ENCODE results near the gene SMKR1.
"Not testable (repeated sequence)": the region's sequence is repeated elsewhere in the genome, so short reads cannot be mapped to it uniquely, and the experiment has no call there.

SMKR1 gene

DNA sequence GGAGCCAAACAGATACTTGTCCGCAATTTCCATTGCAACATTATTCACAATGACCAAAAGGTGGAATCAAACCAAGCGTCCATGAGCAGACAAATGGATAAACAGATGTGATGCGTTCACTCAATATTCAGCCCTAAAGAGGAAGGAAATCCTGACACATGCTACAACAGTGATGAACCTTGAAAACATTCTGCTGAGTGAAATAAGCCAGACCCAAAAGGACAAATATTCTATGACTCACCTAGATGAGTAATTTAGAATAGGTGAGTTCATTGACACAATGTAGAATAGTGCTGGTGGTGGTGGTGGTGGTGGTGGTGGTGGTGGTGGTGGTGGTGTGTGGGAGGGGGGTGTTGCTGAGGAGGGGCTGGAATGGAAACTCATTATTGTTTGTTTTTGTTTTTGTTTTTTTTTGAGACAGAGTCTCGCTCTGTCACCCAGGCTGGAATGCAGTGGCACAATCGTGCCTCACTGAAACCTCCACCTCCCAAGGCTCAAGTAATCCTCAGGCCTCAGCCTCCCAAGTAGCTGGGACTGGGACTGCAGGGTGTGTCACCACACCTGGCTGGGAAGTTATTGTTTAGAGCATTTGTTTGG, 28.6 kb downstream of the SMKR1 start:
- DNase-seq: no peak

DNA sequence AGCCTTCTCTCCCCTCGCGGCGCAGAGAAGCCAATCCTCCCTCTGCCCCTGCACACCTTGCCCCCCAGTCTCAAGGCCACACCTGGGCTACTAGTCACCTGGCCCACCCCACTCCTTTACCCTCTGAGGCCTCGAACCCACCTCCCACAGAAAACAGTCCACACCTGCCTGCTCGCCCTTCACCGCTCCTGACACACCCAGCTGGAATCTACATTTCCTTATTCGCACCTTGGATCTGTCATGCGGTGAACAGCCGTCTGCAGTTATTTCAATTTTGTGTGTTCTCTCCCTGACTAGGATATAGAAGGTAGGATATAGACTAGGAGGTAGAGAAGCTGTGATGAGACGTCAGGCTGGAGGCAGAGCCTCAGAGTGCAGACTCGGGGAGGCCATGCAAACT, 29.4 kb downstream of the SMKR1 start:
- no peak for DNase-seq

DNA sequence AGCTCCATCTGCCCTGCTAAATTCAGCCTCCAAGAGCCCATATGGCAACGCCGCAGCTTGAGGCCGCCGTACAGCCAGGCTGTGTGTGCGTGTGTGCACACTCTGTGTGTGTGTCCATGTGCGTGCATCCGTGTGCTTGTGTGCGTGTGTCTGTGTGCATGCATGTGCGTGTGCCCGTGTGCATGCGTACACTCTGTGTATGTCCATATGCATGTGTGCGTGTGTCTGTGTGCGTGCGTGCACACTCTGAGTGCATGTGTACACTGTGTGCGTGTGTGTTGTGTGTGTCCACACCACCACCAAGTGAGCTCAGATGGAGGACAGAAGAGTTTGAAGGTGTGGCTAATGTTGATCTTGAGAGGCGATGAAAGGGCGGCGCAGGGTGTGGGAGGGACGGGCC, 30.0 kb downstream of the SMKR1 start:
- no peak for DNase-seq

DNA sequence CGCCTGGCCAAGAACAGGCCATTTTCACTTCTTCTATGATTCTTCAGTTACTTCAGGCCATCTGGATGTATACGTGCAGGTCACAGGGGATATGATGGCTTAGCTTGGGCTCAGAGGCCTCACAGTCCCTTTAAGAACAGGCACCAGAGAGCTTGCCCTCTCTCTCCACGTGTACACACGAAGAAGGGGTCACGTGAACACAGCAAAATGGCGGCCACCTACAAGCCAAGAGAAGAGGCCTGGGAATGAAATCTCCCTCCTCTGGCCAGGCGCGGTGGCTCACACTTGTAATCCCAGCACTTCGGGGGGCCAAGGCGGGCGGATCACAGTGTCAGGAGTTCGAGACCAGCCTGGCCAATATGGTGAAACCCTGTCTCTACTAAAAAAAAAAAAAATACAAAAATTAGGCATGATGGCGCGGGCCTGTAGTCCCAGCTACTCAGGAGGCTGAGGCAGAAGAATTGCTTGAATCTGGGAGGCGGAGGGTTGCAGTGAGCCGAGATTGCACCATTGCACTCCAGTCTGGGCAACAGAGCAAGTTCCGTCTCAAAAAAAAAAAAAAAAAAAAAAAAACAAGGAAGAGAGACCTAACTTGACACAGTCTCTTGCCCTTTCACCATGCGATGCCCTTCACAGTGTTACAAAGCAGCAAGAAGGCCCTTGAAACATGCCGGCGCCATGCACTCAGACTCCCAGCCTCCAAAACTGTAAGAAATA, 32.4 kb downstream of the SMKR1 start:
- DNase-seq: not testable (repeated sequence)

DNA sequence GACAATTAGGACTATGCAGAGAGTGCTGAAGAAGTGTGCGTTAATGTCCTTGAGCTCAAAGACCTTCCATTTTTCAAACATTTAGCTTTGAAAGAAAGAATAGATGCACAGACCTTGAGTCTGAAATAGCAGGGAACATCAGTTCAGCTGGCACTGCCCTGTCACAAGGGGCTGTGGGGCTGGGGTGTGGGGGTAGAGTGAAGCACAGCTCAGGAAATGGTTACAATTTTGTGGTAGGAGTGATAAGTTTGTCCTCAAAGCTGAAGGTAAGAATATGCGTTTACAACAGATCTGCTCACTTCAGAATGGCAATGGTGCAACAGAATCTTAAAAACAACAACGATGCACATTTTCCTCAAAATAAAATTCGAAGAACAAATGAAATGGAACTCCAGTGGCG, 33.6 kb downstream of the SMKR1 start:
- DNase-seq: no peak

DNA sequence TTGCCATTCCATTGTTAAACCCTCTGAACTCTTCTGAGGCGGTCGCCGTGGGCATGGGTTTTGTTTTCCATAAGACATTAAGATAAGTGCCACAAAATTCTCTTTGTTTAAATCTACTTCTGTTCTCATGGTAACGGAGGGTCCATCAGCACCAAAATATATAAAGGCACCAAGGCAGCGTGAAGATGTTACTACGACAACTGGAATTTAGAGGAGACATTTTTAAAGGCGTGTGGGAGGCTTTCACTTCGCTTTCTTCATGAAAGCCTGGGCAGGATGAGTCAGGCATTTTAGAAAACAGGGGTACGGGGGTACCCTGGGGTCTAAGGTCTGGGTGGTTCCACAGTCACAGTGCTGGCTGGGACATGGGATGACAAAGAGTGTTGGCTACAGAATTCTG, 34.0 kb downstream of the SMKR1 start:
- no peak for DNase-seq

DNA sequence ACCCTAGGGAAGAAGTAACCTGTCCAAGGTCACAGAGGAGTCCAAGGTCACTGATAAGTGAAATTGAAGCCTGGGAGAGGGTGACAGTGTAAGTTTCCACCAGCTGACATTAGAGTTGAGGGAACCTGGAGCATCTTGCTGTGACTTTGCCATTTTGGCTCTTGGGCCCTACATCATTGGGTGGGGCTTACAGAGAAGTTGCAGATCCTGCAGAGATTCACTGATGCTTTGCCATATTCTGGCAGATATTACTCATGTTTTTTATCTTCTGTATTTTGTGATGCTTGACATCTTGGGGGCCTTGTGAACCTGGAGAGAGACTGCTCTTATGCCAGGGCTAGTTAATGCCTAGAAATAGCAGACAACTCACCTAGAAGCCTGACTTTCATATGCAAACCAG, 36.5 kb downstream of the SMKR1 start:
- no peak for DNase-seq

DNA sequence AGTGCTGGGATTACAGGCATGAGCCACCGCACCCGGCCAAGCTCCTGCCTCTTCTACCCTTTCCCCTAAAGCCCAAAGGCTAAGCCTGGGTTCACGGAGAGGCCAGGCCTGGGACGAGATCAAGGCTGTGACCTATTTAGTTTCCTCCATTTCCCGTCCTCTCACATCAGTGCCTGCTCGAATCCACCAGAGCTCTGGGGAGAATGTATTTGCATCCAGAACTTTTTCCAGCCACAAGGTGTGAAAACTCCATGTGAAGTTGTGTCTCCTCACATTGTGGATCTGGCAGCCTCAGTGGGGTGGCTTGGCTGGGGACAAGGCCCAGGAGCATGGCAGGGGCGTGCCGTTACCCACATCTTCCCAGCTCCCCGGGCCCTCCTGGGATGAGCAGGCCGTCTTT, 38.0 kb downstream of the SMKR1 start:
- no peak for DNase-seq

DNA sequence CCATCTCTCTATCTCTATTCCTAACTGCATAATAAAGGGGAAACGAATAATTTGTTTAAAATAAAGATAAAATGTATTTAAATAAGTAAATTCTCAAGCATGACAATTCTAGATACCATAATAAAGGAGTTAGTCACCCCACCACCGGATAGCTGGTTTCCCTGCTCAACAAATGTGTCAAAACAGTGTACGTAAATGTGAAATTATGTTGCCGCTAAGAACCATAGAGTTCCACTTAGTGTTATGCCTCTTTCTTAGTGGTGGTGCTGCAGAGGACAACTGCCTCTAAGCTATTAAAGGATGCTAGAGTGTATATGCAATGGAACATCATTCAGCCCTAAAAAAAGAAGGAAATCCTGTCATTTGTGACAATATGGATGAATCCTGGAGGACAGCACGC, 42.4 kb downstream of the SMKR1 start:
- no peak for DNase-seq

DNA sequence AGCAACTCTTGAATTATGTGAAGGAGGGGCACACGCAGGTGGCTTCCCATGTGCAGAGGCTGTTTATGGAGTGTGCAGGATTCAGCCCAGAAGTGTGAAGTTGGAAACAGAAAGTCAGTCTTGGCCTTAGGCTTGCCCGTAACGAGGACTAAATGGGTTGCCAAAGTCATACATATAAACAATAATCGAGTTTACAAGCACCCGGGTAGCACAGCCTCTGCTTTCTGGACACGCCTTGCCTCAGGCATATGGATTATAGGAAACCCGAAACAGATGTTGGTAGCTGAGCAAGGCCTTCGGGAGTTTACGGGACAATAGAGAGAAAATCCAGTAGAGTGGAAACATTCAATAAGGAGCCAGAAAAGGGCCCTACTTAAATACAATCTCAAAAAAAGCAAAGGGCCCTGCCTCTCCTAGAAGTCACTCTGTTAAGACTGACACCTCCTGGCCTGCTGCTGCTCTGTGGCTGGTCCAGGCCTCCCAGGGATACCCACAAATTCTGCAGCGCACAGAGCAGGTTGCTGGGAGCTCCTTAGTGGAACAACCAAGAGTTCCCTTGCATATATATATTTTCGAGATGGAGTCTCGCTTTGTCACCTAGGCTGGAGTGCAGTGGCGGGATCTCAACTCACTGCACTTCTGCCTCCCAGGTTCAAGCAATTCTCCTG, 48.5 kb downstream of the SMKR1 start:
- DNase-seq: no peak

DNA sequence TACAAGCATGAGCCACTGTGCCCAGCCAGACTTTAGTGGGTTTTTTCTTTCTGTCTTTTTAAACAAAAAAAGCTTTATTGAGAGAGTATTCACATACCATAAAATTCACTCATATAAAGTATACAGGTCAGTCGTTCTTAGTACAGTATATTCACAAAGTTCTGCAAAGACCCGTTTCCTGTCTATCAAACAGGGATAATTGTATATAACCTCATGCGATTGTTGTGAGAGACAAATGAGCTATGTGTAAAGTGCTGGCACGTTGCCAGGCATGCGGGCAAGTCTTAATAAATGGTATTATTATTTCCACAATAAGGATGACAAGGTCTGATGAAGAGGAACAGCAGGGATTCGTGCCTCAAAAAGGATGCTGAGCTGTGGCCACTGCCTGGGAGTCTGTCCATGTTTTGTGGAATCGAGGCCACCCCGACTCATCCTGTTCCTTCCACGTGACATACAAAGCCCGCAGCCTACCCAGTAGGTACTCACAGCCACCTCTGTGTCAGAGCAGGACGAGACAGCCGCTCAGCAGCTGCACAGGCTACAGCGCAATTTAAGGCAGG, 51.6 kb downstream of the SMKR1 start:
- DNase-seq: peak; percentile 24

DNA sequence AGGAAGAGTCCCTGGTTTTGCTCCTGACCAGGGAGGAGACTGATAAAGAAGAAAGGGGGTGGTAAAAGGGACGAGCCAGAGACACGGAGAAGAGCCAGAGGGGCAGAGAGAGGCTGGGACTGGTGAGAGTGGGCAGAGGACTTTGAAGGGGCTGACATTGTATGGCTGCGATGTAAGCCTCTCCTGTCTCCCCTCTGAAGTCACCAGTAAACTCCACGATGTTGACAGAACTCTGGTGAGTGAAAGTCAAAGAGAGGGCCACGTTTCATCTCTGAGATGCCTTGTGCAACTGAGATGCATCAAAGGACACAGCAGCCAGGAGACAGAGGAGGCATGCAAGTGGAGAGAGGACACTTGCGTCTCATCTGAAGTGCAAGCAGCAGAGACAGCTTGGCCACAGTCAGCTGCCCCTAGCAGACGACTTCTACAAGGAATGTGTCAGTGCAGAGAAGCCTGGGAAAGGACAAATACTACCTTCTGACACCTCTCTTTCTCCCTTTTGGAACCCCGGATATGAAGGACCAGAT, 54.3 kb downstream of the SMKR1 start:
- DNase-seq: no peak

DNA sequence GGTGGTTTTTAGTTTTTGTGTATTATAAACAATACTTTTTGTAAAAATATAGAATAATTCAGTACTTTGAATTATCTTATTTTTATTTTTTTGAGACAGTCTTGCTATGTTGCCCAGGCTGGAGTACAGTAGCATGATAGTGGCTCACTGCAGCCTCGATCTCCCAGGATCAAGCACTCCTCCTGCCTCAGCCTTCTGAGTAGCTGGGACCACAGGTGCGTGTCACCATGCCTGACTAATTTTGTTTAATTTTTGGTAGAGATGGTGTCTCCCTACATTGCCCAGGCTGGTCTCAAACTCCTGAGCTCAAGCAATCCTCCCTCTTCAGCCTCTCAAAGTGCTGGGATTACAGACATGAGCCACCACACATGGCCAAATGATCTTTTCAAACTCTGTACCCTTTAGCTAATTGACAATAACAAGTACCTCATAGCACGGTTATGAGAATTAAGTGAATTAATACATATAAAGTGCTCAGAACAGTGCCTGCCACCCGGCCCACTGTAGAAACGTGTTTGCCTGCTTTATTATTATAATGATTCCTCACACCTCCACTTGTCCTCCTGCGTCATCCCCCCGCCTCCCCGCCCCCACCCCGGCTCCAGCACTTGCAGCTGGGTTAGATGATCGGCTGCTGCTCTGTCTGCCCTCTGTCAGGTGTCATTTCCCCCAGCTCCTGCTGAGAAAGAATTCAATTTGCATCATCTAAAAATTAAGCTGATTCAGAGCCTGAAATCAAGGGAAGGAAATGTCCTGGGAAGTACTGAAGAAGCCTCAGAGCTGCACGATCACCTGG, 55.6 kb downstream of the SMKR1 start:
- DNase-seq: peak; percentile 5

DNA sequence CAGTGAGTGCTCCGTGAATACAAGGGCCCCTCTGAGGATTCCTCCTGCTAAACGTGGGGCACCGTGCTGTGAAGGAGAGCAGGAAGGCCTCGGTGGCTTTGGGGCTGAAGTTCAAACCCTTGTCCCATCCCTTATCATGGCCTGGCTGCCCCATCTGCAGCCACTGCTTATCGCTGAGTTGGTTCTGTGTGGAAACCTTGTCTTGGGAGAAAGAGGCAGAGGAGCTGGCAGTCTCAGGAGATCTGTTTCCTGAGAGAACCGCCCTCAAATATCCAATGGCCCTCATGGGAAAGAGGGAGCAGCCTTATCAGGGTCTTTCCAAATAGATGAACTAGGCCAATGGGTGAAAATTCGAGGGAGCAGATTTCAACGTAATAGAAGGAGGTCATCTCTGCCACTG, 57.2 kb downstream of the SMKR1 start:
- no peak for DNase-seq

DNA sequence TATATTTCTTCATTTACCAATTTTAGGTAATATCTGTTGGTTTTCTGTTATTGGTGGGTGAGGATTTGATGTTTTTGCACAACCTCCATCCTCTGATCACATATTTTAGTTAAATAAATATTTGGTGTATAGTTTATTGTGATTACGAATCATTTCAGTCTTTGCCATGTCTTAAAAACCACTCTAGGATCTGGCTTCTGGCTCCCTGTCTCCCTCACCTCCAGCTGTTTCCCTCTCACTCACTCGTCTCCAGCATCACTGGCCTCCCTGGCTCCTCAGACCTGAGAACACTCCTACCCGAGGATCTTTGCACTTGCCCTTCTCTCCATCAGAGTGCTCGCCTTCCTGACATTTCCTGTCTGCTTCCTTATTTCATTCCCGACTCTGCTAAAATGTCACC, 58.5 kb downstream of the SMKR1 start:
- no peak for DNase-seq

DNA sequence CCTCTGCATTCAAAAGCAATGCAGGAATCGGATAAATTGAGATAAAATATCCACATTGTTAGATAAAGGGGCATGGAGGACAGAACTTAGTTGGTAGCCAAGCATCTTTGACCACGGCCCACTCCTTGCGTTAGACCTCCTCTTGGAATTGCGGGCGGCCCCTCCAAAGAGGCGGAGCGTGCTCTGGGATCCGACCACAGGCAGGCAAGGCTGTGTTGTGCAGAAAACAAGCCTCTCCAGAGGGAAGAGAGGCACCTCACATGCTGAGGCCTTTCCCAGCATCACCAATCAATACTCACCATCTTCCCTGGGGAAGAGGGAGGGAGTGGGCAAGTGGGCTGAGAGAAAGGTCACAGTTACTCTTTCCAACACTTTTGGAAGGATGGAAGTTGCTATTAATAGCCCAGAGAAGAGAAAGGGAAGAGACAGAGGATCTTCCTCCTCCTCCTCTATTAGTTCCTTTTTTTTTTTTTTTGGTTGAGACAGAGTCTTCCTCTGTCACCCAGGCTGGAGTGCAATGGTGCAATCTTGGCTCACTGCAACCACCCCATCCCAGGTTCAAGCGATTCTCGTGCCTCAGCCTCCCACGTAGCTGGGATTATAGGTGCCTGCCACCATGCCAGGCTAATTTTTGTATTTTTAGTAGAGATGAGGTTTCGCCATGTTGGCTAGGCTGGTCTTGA, 59.5 kb downstream of the SMKR1 start:
- no peak for DNase-seq

Data from NCI-H510A (cell line).